ENCODE data around the gene RALGAPA2. TPM values are rescaled to one million over a fixed set of nuclear protein-coding genes. Genes with fewer than 3 reads are reported as not detected.

Gene RALGAPA2
- total RNA-seq, 4 donors from 2014 or later = 35.1 to 109 (median 59.6) TPM

DNA sequence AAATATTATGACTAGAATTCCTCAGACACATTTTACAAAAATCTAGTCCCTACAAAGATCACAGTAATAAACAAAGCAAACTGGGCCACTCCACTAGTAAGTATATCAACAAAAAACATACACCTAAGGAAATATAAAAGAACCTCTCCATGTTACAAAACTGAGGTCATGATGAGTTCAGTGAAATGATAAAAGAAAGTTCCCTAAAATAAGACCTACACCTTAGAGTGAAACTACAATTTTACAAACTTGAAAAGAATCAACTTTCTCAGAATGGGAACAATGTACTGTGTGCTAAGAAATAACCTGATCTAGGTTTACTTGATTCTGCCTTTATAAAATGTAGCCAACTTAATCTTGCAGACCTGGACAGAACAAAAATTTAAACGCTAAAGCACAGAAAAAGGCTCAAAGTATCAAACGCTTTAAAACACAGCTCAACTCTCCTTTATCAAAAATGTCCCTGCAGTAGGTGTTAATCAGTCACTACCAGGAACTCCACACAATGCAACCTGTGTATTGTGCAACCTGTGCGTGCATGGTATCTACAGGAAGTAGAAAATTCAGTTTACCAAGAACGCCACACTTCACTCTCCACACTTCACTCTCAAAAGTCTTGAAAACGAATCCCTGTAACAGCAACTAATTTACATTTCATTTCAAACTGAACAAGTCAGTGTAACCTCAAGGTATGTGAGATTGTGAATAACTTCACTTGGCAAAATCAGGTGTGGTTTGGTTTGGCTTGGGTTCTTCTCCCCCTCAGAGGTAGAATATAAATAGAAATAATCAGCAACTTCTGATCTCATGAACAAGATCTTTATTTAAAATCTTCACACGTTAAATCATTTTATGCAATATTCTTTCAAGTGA lies 1.8 kb downstream of the RALGAPA2 start:
- TF ChIP-seq, protein P1, sequence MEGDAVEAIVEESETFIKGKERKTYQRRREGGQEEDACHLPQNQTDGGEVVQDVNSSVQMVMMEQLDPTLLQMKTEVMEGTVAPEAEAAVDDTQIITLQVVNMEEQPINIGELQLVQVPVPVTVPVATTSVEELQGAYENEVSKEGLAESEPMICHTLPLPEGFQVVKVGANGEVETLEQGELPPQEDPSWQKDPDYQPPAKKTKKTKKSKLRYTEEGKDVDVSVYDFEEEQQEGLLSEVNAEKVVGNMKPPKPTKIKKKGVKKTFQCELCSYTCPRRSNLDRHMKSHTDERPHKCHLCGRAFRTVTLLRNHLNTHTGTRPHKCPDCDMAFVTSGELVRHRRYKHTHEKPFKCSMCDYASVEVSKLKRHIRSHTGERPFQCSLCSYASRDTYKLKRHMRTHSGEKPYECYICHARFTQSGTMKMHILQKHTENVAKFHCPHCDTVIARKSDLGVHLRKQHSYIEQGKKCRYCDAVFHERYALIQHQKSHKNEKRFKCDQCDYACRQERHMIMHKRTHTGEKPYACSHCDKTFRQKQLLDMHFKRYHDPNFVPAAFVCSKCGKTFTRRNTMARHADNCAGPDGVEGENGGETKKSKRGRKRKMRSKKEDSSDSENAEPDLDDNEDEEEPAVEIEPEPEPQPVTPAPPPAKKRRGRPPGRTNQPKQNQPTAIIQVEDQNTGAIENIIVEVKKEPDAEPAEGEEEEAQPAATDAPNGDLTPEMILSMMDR (IDR thresholded peaks at IDR 0.05) = no peak
- ATAC-seq (ENCODE audit: low FRiP score) = no peak
- DNase-seq (ENCODE audit: low spot score) = no peak

DNA sequence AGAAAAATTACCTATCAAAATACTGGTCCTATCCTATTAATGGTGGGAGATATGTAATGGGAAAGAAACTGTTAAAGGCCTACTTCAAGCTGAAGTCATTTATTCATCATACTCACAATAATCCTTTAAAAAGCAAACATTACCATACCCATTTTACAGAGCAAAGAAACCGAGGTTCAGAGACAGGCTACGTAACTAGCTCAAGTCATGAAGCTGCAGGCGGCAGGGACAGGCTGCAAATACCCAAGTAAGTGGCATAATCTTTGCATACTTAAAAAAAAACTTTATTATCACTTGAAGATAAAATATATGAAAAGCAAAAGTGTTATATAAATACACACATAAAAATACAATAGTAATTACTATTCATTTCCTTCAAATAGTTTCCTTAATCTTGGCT lies 2.6 kb downstream of the RALGAPA2 start:
- no peak for ATAC-seq (ENCODE audit: low FRiP score)
- DNase-seq (ENCODE audit: low spot score) = no peak
- TF ChIP-seq, protein P1 (IDR thresholded peaks at IDR 0.05) = no peak

DNA sequence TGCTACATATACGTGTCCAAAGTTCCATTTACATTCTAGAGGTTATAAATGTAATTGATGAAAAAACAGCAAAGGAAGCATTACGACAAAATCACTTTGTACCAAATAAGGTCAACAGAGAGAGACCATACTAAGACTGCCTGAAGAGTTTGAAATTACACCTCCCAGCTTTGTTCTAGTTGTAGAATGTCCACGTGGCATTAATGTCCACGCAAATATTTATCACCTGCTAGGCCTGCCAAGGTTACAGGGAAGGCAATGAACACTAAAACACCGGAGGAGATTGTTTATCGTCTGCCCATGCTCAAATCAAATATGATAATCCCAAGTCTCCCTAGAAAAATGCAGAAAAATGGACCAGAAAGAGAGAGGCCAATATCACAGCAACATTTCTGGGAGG lies 6.2 kb downstream of the RALGAPA2 start:
- TF ChIP-seq, protein P1 (IDR thresholded peaks at IDR 0.05) = no peak
- ATAC-seq (ENCODE audit: low FRiP score) (no peak), DNase-seq (ENCODE audit: low spot score) (no peak)

DNA sequence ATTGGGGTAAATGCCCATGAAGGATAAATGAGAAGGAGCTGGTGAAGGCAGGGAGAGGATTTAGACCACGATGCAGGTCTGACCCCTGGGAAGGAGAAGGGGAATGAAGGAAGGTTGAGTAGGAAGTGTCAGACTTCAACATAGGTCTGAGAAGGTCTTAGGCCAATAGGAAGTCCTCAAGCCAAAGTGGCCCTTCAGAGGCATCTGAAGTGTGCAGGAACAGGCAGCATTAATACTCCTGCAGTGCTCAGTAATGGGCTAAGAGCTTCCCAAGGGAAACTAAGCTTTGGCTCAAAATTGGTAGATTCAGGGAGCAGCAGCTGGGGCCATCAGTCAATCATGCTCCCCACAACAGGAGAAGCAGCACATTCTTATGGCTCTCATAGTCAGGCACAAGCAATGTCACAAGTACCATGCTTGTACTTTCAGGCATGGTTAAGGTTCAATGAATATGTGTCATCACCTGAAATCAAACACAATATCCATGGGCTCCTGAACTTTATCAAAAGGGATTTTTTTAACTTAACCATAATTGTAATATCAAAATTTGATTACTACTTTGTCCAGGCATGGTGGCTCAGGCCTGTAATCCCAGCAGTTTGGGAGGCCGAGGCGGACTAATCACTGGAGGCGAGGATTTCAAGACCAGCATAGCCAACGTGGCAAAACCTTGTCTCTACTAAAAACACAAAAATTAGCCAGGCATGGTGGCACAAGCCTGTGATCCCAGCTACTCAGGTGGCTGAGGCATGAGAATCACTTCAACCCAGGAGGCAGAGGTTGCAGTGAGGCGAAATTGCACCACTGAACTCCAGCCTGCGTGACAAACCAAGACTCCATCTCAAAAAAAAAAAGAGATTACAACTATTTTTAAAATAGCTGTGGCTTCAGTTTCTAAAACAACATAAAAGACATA lies 9.9 kb downstream of the RALGAPA2 start:
- DNase-seq (ENCODE audit: low spot score) = no peak
- ATAC-seq (ENCODE audit: low FRiP score) = no peak
- TF ChIP-seq, protein P1 (IDR thresholded peaks at IDR 0.05) = no peak

DNA sequence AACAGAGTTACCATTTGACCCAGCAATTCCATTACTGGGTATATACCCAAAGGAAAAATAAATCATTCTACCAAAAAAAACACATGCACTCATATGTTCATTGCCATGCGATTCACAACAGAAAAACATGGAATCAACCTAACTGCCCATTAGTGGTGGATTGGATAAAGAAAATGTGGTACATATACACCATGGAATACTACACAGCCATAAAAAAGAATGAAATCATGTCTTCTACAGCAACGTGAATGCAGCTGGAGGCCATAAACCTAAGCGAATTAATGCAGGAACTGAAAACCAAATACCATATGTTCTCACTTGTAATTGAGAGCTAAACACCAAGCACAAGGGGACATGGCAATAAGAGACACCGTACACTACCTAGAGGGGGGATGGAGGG lies 12.5 kb downstream of the RALGAPA2 start:
- TF ChIP-seq, protein P1 (IDR thresholded peaks at IDR 0.05) = no peak
- DNase-seq (ENCODE audit: low spot score) (no peak), ATAC-seq (ENCODE audit: low FRiP score) (no peak)

DNA sequence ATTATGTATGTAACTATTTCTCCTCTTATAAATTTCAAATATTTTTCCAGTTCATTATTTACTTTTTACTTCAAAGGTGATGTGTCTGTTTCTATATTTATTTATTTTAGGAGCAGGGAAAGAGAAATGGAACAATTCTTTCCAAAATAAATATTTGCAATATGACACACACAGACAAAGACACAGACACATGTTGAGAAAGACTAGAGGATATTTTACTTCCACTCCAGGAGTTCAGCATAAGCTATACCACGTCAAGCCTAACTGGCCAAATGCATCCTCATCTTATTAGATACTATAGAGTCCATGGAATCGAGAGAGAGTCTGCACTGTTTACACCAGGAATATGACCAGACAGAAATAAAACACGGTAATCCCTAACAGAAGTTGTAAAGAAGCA lies 13.3 kb downstream of the RALGAPA2 start:
- TF ChIP-seq, protein P1 (IDR thresholded peaks at IDR 0.05) = no peak
- DNase-seq (ENCODE audit: low spot score) = no peak
- ATAC-seq (ENCODE audit: low FRiP score) = no peak
